HG03159 (cell line): ENCODE data around the gene AFF1.
"Not testable (repeated sequence)": the region's sequence is repeated elsewhere in the genome, so short reads cannot be mapped to it uniquely, and the experiment has no call there.

Experiments used
- ATAC-seq: cut with Tn5 transposase; IDR thresholded peaks from one replicate; pipeline ENCODE4 v1.9.1; 2021; ENCODE audit warnings: mild to moderate bottlenecking, moderate library complexity; ENCODE audit not compliant: unreplicated experiment

The AFF1 gene

GRCh38 chr4:87134122-87134521, 199.3 kb downstream of the AFF1 start:
- no peak for ATAC-seq

DNA sequence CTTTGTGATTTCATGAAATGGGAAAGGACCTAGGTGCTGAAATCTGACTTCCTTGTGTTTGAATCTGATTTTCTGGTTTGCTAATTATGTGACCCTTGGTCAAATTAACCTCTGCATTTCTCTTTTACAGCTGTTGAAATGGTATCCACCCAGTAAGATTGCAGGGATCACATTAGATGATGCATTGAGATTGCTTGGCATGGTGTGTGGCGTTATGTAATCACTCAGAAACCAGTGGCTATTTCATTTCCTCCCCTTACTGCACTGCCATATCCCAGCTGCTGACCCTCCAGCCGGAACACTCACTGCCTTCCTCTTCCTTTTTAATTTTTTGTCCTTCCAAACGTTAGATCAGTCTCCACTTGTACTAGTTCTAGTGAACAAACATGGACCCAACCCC, 206.6 kb downstream of the AFF1 start:
- no peak for ATAC-seq

DNA sequence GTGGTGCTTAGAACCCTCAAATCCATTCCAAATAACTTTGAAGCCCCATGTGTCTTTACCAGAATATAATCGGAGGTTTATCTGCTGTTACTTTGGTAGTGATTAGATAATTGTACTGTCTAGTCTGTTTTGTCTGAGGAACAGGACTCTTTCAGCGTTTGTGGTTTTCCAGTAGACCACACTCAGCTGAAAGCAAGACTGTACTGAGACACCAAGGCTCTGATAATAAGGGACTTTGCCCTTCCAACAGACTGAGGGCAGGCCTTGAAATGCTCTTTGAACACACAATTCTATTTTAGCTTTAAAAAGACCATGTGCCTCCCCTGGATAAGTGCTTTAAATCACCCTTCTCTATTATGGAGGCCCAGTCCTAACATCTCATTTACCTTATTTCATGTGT, 209.5 kb downstream of the AFF1 start:
- no peak for ATAC-seq

- not testable (repeated sequence) for ATAC-seq
These were observed 211.1 kb downstream of the AFF1 start for GRCh38 chr4:87145934-87146333.

- no peak for ATAC-seq
These were observed 212.3 kb downstream of the AFF1 start for GRCh38 chr4:87147116-87147515.

DNA sequence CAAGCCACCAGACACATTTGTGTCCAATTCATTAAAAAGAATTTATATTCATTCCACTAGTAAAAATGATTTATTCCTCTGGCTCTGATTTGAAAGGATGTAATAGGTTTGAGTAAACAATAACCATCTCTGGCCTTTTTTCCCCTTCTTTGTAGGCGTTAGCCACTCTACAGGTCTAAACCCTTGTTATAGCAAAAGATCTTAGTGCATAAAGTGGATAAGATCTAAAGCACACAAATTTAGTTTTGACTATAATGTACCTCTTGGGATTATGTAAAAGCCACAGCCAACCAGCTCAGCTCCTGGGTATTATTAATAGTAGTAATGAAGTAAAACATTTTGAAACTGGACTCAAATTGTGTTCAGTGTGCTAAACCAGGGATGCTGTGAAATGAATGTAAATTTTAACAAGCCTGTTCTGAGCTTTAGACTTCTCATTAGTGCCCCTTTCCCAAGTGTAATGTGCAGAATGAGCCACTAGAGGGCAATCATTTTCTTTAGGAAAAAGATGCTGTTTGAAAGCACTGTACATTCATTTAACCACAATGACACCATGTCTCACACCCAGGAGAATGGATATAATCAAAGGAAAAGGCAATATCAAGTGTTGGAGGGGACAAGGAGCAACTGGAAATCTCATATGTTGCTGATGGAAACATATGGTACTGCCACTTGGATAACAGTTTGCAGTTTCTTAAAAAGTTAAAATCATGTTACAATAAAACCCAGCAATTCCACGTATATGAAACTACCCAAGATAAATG, 215.9 kb downstream of the AFF1 start:
- ATAC-seq, result peak; percentile 66

- ATAC-seq, result no peak
These were observed 216.9 kb downstream of the AFF1 start for GRCh38 chr4:87151730-87152129.

DNA sequence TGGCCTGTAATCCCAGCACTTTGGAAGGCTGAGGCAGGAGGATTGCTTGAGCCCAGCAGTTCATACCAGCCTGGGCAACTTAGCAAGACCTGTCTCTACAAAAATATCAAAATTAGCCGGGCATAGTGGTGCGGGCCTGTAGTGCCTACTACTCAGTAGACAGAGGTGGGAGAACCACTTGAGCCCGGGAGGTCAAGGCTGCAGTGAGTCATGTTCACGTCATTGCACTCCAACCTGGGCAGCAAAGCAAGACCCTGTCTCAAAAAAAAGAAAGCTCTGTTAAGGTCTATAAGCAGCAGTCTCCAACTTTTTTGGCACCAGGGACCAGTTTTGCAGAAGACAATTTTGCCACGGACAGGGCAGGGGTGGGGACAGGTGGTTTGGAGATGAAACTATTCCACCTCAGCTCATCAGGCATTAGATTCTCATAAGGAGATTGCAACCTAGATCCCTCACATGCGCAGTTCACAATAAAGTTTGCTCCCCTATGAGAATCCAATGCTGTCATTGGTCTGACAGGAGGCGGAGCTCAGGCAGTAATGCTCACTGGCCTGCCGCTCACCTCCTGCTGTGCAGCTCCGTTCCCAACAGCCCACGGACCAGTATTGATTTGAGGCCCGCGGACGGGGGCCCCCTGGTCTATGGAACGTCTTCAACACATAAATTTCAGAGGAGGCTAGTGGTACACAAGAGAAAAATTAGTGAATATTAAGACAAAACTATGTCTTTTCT, 217.7 kb downstream of the AFF1 start:
- no peak for ATAC-seq

DNA sequence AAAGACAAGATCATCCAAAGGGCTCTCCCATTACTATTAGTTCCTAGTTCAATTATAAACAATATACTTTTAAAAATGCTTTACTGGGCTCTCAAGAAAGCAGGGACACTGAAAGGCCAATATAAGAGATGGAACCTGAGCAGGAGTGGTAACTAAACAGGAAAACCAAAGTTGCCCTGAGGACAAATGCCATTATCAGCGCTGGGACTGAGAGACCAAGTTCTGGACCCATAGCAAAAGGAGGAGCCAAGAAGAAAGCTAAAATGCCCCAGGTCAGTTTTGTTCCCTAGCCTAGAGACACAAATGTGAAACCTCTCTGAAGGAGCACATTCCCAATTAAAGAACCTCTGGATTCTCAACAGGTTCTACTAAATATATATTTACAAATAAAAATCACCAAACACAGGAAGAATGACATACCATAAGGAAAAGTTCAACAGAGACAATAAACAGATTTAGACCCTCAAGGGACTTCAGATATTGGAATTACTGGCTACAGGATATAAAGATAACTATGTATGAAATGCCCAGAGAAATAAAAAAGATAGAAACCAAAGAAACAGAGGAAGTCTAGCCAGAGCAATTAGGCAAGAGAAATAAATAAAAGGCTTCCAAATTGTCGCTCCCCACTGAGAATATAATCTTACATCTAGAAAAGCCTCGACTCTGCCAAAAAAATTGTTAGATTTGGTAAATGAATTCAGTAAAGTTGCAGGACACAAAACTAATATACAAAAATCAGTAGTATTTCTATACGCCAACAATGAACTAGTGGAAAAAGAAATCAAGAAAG, 218.5 kb downstream of the AFF1 start:
- no peak for ATAC-seq

DNA sequence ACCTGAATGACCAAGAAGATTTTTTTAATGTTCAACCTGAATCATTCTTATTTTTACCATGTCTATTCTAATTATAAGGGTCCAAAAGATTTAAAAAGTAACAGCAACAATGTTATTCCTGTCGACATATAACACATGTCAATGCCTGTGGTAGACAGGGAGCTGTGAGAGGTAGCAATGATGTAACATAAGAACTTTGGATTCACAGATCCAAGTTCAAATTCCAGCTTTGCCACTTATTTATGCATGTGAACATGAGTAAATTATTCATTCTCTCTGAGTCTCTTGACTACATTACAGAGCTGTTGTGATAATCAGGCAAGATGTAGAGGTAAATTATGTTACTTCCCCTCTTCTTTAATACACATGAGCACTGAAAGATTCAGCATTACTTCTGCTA, 231.1 kb downstream of the AFF1 start:
- no peak for ATAC-seq

DNA sequence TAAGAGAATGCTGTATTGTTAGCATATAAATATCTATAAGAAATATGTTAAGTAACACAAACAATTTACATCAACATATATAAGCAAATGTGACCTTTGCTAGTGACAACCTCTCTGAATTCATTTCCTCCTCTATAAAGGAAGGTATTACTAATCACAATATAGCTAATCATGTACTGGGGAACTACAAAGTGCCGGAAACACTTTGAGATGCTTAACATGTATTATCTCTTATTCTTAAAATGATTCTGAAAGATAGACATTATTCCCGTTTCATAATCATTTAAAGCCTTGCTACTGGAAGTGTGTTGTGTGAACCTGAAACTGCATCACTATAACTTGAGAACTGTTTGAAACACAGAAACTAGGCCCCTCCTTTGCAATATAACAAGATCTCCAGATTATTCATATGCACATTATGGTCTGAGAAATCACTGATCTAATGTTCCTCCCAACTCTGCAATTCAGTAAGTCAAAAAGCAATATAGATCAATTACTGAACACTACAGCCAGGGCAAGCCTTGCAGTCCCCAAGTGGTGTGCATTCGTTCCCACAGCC, 231.6 kb downstream of the AFF1 start:
- ATAC-seq, result no peak

- ATAC-seq, result no peak
These were observed 237.1 kb downstream of the AFF1 start for GRCh38 chr4:87171944-87172343.

DNA sequence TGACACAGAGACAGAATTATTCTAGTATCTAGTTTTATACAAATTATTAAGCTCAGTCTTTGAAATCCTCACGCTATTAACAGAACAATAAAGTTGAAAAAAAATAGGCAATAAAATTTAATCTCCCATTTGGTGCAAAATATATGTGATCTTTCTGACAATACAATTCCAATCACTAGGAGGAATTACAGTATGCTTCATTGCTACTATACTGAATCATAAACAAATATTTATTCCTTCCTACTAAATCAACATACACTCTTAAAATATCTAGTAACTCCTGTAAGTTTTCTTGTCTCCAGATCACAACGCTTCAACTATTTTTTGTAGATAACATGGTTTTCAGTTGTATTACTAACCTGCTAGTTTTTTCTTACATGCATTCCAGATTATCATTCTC, 239.9 kb downstream of the AFF1 start:
- no peak for ATAC-seq

DNA sequence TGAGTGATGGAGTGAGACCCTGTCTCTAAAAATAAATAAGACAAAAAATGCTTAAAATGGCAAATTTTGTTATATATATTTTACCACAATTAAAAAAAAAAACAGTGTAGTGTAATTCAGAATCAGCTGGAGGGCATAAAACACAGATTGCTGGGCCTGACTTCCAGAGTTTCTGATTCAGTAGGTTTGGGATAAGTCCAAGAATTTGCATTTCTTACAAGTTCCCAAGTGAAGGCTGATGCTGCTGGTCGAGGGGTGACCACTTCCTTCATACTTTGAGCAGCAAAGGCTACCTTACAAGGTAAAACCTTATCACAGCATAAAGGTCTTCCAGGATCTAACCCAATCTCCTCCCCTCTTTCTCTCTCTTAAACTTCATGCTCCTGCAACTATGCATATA, 244.9 kb downstream of the AFF1 start:
- no peak for ATAC-seq

DNA sequence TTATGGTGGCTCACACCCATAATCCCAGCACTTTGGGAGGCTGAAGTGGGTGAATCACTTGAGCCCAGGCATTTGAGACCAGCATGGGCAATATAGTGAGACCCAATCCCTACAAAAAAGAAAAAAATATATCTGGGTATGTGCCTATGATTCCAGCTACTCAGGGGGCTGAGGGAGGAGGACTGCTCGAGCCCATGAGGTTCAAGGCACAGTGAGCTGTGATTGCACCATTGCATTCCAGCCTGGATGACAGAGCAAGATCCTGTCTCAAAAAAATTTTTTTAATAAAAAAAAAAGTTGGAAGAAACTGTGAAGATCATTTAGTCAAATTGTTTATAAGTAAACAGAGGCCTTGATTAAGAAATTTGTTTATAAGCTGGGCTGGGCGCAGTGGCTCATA, 246.0 kb downstream of the AFF1 start:
- no peak for ATAC-seq

- ATAC-seq, result no peak
These were observed 250.5 kb downstream of the AFF1 start for GRCh38 chr4:87185146-87185870.

DNA sequence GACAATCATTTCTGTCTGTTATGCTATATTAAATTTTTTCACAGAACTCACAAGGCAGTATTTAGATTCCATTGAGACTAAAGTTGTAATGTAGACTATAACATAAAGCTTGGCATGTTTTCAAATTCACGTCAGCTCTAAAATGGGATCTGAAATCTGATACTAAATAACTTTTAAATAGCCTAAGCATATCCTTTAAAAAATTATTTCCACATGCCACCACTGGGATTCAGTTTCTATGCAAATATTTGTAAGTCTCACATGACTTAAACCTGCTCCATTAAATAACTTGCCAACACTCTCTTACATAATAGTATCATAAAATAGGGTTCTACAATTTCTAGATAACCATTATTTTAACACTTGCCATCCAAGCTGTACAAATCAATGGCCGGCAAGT, 253.2 kb downstream of the AFF1 start:
- no peak for ATAC-seq

GRCh38 chr4:87188932-87189331, 254.1 kb downstream of the AFF1 start:
- ATAC-seq, result no peak
